CD4-positive, alpha-beta T cell treated with Interleukin-1 beta for 1 hour (primary cell): ENCODE measurements around the gene TSG101.

Source experiments
- DNase-seq, 2 donors: peaks; one replicate each; pipeline ENCODE4 v3.0.0-alpha.2; 2020 to 2022

TSG101 gene

DNA sequence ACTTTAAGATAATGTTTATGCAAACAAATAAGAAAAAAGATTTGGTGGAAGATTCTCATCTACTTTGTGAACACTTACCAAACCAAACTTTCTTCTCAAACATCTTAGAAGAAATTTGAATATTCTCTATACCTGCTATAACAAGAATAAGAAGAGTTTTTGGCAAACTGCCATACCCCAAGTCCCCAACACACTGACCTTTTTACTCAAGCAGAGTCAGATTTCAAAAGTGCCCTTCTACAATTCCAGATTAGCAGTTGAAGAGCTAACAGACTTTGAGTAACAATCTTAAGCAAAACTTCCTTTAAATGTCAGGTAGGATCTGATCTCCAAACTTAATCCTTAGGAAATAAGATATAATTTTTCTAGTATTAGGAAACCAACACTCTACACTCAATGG is 33.9 kb downstream of the TSG101 start:
- no peak for DNase-seq

DNA sequence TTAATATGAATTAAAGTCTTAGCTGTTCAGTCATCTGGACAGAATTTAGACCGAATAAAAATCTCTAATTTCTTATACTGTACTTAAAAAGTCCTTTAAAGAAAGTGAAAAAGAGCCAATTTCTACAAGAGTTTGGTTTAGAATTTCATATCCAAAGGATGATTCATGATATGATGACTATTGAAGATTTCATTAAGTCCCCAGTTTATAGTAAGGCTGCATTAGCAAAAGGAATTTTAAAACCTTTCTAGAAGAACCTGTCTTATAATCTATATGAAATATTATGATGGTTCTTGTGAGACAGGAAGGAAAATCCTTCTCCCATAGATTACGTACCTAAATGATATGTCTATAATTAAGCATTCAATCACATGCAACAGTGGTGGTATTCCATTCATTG is 34.8 kb downstream of the TSG101 start:
- DNase-seq = no peak

DNA sequence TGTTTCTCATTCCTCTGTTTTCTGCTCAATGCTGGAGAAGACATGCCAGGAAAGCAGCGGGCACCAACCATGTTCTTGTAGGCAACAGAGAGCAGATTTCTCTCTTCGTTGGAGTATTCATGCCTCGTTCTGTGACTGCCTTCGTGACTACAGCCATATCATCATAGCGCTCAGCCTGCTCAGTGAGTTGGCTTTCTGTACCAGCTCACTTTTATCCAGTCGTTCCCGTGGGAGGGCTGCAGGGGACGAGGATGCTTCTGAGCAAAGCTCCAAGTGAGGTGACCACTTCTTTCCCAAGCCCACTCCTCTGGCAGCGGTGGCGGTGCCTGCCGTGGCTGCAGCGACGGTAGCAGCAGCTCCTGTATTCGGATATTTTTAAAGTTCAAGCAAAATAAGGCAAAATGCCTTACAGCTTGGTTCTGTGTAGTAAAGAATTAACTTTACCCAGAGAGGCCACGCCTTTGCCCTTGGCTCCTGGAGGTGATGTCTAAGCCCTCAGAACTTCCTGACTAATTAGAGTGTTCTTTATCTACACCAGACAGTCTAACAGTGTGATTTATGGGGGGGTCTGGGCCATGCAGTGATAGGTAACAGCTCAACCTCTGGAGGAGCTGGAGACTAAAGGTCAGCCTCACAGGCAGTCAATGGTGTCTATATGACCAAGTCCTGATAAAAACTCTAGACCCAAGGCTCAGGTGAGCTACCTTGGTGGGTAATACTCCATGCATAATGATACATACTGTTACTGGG is 35.8 kb downstream of the TSG101 start:
- DNase-seq = no peak

DNA sequence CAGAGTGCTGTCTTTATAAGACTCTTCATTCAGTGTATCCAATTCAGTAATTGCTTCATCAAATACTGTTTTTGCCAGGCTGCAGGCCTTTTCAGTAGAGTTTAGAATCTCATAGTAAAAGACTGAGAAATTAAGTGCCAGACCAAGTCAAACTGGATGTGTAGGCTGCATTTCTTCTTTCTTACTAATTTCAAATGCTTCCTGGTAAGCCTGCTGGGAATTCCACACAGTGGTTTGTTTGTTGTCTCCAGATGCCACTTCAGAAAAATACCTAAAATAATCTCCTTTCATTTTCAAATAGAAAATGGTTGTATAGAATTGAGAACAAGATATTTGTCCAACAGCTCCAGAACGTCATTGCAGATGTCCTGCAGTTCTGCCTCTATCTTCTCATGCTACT is 36.4 kb downstream of the TSG101 start:
- DNase-seq = no peak

DNA sequence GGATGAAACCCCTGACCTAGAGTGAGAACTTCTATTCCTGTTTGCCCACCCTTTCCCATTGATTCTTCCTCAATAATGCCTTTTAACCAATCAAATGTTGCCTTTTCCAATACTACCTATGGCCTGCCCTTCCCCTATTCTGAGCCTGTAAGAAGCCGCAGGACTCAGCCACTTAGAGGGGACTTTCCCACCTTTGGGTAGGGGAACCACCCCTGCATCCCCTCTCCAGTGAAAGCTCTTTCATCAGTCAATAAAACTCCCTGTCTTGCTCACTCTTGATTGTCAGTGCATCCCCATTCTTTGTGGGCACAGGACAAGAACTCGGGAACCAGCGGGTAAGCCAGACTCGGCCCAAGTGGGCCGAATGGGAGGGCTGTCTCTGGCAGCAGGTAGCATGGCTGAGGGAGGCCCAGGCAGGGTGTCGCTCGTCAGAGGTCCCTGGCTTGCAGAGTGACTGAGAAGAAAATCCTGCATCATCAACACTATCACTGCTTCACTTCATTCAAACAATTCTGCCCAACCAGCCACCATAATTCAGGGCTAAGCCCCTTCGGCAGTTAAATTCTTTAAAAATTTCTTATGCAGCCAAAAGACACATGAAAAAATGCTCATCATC is 40.7 kb downstream of the TSG101 start:
- DNase-seq = no peak

GRCh38 chr11:18479063-18479462 is 47.7 kb downstream of the TSG101 start:
- DNase-seq = no peak

DNA sequence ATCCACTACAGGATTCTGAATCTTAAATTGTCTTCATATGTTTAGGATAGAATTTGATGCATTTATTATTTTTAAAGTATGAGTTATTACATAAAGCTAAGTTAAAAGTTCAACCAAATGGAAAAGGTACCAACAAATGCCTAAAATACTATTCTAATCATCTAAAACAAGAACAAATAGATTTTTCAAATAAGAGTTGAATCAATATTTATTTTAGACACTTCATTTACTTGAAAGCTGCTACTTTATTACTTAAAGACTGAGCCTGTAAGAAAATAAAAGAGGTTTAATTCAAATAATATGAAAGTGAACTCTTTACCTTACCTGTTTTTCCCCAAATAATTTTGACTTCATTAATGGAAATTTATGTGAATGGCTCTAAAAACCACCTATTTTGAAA is 54.2 kb downstream of the TSG101 start:
- no peak for DNase-seq

- no peak for DNase-seq
Measured at GRCh38 chr11:18471995-18472394, 54.7 kb downstream of the TSG101 start.

DNA sequence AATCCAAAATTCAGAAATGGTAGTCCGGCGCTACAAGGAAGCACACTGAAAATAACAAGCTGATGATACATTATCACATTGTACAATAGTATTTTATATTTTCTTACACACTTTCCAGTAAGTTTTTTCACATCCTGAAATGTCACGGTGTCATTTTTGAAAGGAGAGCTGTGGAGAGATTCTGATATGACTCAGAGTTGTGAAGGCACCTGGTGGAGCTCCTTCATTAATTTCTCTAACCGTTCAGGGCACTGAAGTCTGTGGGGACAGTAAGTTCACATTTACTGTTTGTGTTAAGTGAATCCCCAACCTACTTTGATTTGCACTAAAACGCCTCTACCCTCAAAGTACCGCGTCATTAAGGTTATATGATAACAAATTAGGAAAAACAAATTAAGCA is 57.8 kb downstream of the TSG101 start:
- DNase-seq = no peak

- no peak for DNase-seq
Measured at GRCh38 chr11:18468059-18468458, 58.7 kb downstream of the TSG101 start.

DNA sequence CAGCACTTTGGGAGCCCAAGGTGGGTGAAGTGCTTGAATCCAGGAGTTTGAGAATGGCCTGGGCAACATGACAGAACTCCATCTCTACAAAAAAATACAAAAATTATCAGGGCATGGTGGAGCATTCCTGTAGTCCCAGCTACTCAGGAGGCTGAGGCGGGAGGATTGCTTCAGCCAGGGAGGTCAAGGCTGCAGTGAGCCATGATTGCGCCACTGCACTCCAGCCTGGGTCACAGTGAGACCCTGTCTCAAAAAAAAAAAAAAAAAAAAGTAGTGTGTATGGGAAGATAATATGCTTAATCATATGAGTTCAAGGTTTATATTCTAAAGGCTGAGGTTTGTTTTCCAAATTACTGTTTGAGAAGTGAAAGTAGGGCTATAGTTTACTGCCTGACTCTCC is 60.3 kb downstream of the TSG101 start:
- no peak for DNase-seq

DNA sequence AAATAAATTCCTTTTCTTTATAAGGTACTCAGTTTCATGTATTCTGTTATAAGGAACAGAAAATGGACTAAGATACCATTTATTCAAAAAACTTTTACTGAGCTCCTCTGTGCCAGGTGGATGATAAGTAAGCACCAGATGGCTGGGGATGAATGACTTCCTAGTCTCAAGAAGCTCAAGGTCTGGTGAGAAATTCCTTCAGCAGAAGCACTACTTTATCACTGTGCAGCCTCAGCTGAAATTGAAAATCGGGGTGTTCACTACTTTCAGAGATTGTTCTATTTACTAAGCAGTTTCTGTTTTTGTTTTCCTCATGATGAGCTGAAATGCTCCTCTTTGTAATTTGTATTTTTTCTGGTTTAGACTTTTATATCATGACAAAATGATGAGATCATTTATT is 63.3 kb downstream of the TSG101 start:
- DNase-seq = no peak

GRCh38 chr11:18461909-18462308 is 64.8 kb downstream of the TSG101 start:
- DNase-seq = no peak

GRCh38 chr11:18459634-18460033 is 67.1 kb downstream of the TSG101 start:
- no peak for DNase-seq

- DNase-seq = no peak
Measured at GRCh38 chr11:18457450-18457849, 69.3 kb downstream of the TSG101 start.

- peak; percentile 15 to 16 for DNase-seq
Measured at GRCh38 chr11:18455686-18456372, 70.9 kb downstream of the TSG101 start, which contains the start of gene LDHAL6A. Gene LDHAL6A, plus strand, starts transcription at chr11:18455856. Its CDS starts 825 bp downstream, at chr11:18456681.

GRCh38 chr11:18452927-18453326 is 73.8 kb downstream of the TSG101 start:
- no peak for DNase-seq

DNA sequence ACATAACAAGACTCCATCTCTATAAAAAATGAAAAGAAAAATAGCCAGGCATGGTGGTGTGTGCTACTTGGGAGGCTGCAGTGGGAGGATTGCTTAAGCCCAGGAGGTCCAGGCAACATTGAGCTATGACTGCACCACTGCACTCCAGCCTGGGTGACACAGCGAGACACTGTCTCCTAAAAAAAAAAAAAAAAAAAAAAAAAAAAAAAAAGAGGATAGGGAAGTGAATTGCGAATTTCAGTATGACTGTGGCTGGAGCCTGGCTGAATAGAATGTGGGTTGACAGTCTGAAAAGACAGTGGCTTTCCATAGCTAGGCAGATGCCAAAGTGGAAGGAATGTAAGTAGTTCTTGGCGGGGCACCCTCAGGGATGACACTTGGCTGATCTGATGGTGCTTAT is 77.5 kb downstream of the TSG101 start:
- no peak for DNase-seq

DNA sequence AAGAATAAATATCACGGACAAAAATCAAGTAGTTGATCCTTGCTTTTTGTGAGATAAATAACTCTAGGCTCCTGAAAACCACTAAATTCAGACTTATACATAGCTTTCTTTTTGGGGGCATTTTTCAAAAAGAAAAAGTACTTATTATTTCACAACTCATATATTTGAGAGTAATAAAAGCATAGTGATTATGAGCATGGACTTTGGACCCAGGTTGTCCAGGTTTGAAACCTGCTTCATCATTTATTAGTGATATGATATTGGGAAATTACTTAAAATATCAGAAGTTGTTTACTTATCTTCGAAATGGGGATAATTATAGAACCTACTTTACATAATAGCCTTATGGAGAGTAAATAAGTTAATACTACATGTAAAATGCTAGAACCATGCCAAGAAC is 88.1 kb downstream of the TSG101 start:
- no peak for DNase-seq
